HTR-8/SVneo (cell line): ENCODE results near the gene GRP.

Source experiments
- DNase-seq: peaks from one replicate; pipeline ENCODE4 v3.0.0; 2011; ENCODE audit warnings: low spot score, mixed read lengths; ENCODE audit not compliant: insufficient read length
- FAIRE-seq: peaks from 2 replicates; lab custom pipeline; 2011; peaks lifted over from hg19 to GRCh38; lab: Jason Lieb, UNC

Gene GRP

GRCh38 chr18:59266459-59266858 is 46.5 kb downstream of the GRP start:
- FAIRE-seq (no peak), DNase-seq (no peak)

DNA sequence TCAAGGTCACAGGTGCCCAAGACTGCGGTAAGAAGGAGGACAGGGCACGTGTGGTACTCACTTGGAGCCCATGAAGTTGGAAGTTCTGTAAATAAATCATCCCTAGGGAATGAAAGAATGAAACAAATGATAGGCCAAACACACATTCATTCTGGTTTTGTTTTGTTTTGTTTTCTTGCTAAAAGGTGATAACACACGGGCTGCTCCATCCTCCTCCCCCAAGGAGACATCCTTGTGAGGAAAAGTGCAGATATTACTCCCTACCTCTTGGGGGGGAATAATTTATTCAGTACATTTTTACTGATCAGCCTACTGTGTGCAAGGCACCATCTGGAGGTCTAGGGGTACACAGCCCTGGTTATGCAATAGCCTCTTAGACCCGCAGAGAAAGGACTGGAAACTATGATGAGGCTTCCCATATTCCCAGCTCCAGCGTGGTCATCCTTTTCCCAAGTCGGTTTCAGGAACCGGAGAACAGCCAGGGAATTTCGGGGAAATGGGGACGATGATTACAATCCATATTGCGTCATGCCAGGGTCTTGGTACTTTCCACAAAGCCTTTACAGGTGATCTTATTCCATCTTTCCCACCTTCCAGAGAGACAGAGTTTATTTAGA is 47.0 kb downstream of the GRP start:
- FAIRE-seq, result no peak
- DNase-seq, result no peak

- FAIRE-seq, result no peak
- DNase-seq, result no peak
Observed at GRCh38 chr18:59267503-59268126, 47.7 kb downstream of the GRP start.

DNA sequence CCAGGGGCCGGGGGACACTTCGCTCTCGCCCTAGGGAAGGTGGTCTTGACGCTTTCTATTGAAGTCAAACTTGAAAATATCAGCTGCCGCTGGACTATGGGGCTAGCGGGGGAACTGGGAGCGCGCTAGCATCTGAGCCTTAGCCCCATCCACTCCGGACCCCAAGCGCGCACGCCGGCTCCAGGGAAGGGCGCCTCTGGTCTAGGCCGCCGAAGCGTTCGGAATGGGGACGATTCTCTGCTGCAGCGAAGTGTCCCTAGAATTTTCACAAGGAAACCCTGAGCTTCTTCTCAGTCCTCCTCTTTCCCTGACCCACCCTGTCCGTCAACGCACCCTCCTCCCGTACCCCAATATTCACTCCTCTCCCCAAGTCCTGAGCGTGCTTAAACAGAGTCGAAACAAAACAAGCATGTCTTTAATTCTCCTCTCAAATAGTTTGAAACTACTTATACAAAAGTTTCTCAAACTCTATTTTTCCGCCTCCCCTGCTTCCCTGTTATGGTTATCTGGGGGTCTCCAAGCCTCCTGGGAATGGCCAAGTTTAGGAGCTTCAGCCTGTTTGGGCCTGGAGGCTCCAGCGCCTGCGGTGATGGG is 48.3 kb downstream of the GRP start:
- FAIRE-seq, result no peak
- no peak for DNase-seq

- FAIRE-seq, result no peak
- DNase-seq, result no peak
Observed at GRCh38 chr18:59268721-59269562, 49.0 kb downstream of the GRP start.

DNA sequence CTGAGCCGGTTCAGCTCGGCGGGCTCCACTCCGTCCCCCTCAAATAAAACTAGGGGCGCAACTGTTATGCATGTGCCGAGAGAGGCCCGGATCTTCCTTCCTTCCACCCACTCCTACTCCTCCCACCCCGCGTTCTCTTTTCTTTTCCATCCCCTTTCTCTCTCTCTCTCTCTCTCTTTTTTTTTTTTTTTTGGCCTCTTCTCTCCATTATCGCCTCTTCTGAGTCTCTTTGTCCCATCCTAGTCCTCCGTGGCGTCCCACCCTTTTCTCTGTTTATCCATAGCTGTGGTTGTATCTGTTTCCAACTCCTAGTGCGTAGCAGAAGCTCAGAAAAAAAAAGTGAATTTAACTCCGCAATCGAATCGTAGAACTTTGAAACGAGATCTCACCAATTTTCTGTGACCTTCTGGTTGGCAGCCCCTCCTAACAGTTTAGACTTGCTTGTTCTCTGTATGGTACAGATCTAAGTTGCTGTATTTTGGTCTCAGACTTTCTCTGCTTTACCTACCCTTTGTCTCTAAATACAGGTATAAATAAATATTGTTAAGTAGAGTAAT is 49.7 kb downstream of the GRP start:
- DNase-seq, result no peak
- no peak for FAIRE-seq

- DNase-seq (no peak), FAIRE-seq (no peak)
Observed at GRCh38 chr18:59270689-59271257, 50.8 kb downstream of the GRP start.

DNA sequence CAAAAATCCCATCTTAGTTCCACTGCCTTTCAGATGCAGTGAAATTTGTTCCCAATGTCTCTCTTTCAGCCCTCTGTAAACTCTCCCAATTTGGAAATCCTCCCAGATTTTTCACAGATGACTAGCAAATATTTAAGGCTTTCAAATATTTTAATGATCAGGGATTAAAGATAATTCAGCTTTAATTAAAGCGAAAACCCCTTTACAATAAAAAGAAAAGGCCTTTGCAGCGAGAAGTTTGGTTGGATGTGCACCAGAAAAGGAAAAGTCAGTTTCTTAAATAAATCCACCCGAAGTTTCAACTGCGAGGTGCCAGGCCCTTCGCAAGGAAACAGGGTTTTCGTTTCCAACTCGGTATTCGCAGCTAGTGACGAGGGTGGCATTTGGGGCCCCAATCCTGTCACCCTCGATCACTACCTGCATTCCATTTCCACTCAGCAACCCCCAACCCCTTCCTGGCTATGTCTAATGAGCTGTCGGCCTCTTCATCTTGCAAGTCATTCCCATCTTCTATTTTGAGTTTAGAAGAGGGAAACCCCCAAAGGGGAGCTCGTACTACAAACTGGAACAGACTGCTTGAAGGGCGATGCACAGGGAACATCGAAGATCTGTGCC is 51.8 kb downstream of the GRP start:
- no peak for DNase-seq
- no peak for FAIRE-seq

GRCh38 chr18:59272221-59272888 is 52.4 kb downstream of the GRP start:
- no peak for FAIRE-seq

DNA sequence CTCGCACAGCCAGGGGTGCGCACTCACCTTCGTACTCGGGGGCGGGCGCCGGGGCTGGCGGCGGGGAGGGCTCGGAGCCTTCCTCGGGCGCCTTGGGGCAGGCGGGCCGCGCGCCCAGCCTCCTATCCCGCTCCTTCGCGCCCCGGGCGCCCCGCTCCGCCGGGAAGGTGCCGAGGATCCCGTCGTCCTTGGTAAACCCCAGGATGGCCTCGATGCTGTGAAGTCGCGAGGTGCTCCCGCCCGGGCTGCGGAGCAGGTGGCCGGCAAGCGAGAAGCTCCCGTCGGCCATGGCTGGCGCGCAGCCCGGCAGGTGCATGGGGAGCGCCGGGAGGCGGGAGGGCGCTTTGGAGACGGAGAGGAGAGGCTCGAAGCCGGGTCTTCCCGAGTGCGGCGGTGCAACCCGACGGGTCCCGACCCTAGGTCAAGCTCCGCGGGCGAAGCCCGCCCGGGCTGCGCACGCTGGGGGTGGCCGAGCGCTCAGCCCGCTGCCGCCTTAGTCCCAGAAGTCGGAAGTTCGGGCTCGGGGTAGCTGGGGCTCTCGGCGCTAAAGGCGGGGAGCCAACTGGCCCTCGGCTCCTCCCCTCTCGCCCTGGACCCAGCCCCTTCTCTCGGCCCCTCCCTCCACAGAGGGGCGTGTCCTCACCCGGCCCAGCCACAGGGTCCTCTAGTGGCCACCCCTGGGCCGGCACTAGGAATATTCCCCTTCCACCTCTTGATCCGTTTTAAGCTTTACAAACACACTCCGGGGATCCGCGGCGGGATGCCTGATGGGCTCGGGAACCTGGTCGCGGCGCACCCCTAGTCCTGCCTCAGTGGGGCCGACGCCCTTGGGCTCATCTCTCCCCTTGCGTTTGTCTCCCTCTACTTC is 53.2 kb downstream of the GRP start, which contains the start of gene RAX:
Gene RAX, minus strand, starts transcription at position 564 of the 868 bp plus-strand sequence. Its CDS starts 248 bp downstream, at position 316.
- DNase-seq (no peak), FAIRE-seq (no peak)

More at GRCh38 chr18:59272221-59272888, 52.4 kb downstream of the GRP start:
- DNase-seq, result no peak

DNA sequence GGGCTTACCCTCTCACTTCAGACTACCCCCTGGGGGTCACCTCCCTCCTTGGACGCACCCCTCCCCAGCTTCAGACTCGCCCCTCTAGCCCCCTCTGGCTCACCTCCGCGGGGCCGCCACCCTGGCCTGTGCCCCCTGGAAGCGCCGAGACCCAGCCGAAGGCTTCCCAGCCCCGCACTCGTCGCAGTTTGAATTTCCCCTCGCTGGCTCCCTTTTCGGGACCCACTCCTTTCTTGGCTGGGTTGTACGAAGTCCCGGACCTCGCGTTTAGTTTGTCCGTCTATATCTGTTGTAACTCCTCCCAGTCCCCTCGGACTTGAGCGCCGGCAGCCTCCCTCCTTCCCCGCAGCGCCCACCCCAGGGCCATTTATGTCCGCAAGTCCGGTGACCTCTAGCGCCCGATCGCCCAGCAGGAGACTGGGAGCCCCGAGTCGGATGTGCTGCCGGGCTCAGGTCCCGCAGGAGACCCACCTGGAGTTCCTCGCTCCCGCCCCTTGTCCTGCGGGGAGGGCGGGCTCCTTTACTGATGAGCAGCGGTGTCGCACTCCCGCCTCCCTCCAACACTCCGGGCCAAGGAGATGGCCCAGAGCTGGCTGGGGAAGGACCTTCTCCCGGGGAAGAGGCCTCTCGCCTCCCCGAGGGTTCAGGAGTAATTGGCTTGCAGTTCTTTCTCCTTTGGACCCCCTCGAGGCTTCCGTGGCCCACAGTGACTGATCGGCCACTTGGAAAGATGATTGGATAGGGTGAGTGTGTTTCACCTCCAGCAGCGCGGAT is 54.0 kb downstream of the GRP start:
- no peak for DNase-seq

DNA sequence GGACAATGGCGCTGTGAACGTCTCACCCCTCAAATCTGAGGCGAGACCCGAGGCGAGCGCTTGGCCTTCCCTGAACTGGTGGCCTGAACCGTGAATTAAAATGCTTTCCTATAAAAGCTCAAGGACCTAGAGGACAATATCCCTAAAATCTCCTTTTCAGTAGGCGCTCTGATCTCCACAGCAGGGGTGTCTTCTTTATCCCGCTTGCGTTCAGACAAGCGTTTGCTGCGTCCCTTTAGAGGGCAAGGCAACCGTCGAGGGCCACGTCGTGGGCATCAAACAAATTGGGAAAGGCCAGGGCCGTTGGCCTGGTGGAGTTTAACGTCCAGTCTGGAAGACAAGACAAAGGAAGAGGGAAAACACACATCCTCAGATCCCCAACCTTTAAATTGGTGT is 54.6 kb downstream of the GRP start:
- no peak for DNase-seq
- no peak for FAIRE-seq

More for the DNA sequence above, 54.0 kb downstream of the GRP start:
- no peak for FAIRE-seq

- FAIRE-seq (no peak), DNase-seq (no peak)
Observed at GRCh38 chr18:59275406-59275949, 55.5 kb downstream of the GRP start.

DNA sequence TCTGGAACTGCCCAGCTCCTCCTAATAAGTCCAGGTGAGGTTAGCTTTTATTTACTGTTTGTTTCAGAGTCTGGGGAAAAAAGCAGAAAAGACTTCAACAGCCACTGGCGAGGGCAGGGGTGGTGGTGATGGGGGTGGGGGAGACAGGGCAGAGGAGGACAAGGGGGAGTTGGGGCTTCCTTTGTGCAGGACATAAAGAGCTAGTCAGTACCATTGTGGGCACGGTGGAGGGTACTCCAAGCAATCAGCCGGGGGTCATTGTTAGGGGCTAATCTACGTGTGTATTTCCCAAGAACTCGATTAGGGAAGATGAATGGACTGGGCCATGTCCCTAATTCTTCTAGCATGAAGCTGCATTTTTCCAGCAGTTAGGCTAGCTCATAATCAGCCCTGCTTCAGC is 56.1 kb downstream of the GRP start:
- DNase-seq (no peak), FAIRE-seq (no peak)

GRCh38 chr18:59278793-59279192 is 58.8 kb downstream of the GRP start:
- DNase-seq (no peak), FAIRE-seq (no peak)

DNA sequence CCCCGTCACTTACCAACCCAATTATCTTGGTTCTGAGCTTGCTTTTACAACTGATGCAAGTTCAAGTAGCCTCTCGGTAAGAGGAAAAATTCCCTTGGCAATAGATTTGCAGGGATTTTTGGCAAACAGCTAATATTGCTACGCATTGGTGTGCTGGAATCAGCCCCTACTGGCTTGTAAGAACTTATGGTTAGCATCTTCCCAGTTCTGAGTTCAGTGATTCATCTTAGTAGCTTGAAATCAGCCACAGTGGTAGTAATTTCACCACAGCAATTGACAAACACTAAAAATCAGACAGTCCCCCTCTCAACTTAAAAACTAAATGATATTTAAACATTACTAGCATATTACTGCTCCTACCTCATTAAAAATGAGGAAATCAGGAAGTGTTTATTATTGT is 59.2 kb downstream of the GRP start:
- no peak for DNase-seq
- FAIRE-seq, result no peak

DNA sequence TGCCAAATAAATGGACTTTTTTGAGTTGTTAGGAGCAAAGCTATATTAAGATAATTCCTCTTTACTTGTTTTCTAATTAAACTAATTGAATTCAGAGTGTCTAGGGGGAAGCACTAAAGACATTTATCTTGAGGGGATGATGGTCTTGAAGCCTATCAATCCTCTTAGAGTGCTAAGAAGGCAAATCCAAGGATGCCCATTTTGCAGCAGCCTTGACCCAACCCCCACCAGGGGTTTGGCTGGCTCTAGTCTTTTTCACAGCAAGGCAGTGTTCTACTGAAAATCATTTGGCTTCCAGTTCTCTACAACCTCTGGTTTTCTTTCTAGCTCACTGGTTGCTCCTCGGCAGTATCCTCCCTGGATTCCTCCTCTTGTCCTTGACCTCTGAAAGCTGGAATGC is 59.8 kb downstream of the GRP start:
- DNase-seq (no peak), FAIRE-seq (no peak)
